AG09309 (cell line): Measurements from ENCODE around the gene FANCG.

Experiments used
- DNase-seq: peaks from one replicate; pipeline ENCODE4 v3.0.0-alpha.2; 2010; ENCODE audit warnings: low read depth
- H3K4me3 ChIP-seq: 2 replicates; pipeline ENCODE4 v1.5.1; 2011; ENCODE audit warnings: mild to moderate bottlenecking, low read depth, low read length, moderate library complexity; ENCODE audit not compliant: control insufficient read depth
- TF ChIP-seq, protein P1 (sequence below): IDR thresholded peaks from 2 replicates; pipeline ENCODE4 v1.5.1; 2011; ENCODE audit warnings: mild to moderate bottlenecking, low read depth, low read length, inconsistent platforms; ENCODE audit not compliant: insufficient read depth, control insufficient read depth; ENCODE audit errors: missing control alignments

The FANCG gene

GRCh38 chr9:35033101-35033500, 46.6 kb downstream of the FANCG start:
- no peak for DNase-seq
- TF ChIP-seq, protein P1, sequence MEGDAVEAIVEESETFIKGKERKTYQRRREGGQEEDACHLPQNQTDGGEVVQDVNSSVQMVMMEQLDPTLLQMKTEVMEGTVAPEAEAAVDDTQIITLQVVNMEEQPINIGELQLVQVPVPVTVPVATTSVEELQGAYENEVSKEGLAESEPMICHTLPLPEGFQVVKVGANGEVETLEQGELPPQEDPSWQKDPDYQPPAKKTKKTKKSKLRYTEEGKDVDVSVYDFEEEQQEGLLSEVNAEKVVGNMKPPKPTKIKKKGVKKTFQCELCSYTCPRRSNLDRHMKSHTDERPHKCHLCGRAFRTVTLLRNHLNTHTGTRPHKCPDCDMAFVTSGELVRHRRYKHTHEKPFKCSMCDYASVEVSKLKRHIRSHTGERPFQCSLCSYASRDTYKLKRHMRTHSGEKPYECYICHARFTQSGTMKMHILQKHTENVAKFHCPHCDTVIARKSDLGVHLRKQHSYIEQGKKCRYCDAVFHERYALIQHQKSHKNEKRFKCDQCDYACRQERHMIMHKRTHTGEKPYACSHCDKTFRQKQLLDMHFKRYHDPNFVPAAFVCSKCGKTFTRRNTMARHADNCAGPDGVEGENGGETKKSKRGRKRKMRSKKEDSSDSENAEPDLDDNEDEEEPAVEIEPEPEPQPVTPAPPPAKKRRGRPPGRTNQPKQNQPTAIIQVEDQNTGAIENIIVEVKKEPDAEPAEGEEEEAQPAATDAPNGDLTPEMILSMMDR, result no peak
- H3K4me3 ChIP-seq, result no peak overlapping the region

GRCh38 chr9:35029852-35030251, 49.9 kb downstream of the FANCG start:
- DNase-seq, result no peak
- TF ChIP-seq, protein P1, result no peak
- no peak overlapping the region for H3K4me3 ChIP-seq

GRCh38 chr9:35029241-35029640, 50.5 kb downstream of the FANCG start:
- no peak overlapping the region for H3K4me3 ChIP-seq
- DNase-seq, result no peak
- TF ChIP-seq, protein P1, result no peak

- DNase-seq, result no peak
- TF ChIP-seq, protein P1, result no peak
- H3K4me3 ChIP-seq, result no peak overlapping the region
These were observed 51.4 kb downstream of the FANCG start for GRCh38 chr9:35028341-35028740.

- TF ChIP-seq, protein P1, result no peak
- DNase-seq, result no peak
- no peak overlapping the region for H3K4me3 ChIP-seq
These were observed 51.9 kb downstream of the FANCG start for GRCh38 chr9:35027860-35028259.

- no peak for DNase-seq
- H3K4me3 ChIP-seq, result no peak overlapping the region
- TF ChIP-seq, protein P1, result no peak
These were observed 52.4 kb downstream of the FANCG start for GRCh38 chr9:35027374-35027773.

DNA sequence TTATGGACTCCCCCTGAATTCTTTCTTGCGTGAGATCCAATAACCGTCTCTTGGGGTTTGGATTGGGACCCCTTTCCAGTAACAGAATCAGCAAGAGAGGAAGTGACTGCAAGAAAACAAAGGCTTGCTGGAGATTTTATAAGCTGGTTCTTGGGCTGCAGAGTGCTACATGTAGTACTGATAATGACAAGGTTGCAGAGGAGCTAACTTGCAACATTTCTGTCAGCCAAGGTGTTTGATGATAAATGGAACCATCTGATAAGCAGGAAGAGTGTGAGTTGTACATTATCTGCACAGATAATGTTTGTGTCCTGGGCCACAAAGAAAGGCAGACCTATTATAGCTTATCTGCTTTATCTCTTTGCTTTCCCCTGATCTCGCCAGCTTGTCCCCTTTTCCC, 53.1 kb downstream of the FANCG start:
- DNase-seq, result no peak
- no peak overlapping the region for H3K4me3 ChIP-seq
- TF ChIP-seq, protein P1, result no peak
